HepG2 (cell line): ENCODE data around the gene TACC3. TPM values are rescaled to one million over a fixed set of nuclear protein-coding genes. Genes with fewer than 3 reads are reported as not detected.

Source experiments
- GMEB1 ChIP-seq: sonication (generic); formaldehyde crosslinking; IDR thresholded peaks from 2 replicates; pipeline ENCODE4 v1.5.1; 2020; ENCODE audit warnings: missing genetic modification reagents, mild to moderate bottlenecking, borderline replicate concordance
- MYC ChIP-seq: sonication (generic); formaldehyde crosslinking; IDR thresholded peaks from 2 replicates; pipeline ENCODE4 v1.9.0; 2021; ENCODE audit warnings: missing genetic modification reagents, borderline replicate concordance
- PHF5A ChIP-seq: IDR thresholded peaks from one replicate; pipeline ENCODE4 v1.6.1; 2018; ENCODE audit warnings: low read depth, missing genetic modification reagents; ENCODE audit not compliant: unreplicated experiment
- RORA ChIP-seq: sonication (generic); formaldehyde crosslinking; IDR thresholded peaks from 2 replicates; pipeline ENCODE4 v1.5.0; 2020; ENCODE audit warnings: mild to moderate bottlenecking, missing genetic modification reagents, moderate library complexity
- THRA ChIP-seq: sonication (generic); formaldehyde crosslinking; IDR thresholded peaks from 2 replicates; pipeline ENCODE4 v1.4.0; 2020; ENCODE audit warnings: missing genetic modification reagents, borderline replicate concordance
- TRIM24 ChIP-seq: sonication (generic); formaldehyde crosslinking; IDR thresholded peaks from 2 replicates; pipeline ENCODE4 v1.8.0; 2022; ENCODE audit warnings: mild to moderate bottlenecking, missing genetic modification reagents
- ZBTB7A ChIP-seq: sonication (generic); formaldehyde crosslinking; IDR thresholded peaks from 2 replicates; pipeline ENCODE4 v1.8.0; 2022; ENCODE audit warnings: mild to moderate bottlenecking, missing genetic modification reagents
- ZFP36L2 ChIP-seq: sonication (generic); formaldehyde crosslinking; IDR thresholded peaks from 2 replicates; pipeline ENCODE4 v1.4.0; 2020; ENCODE audit warnings: missing genetic modification reagents
- ZNF280B ChIP-seq: sonication (generic); formaldehyde crosslinking; IDR thresholded peaks from 2 replicates; pipeline ENCODE4 v1.5.0; 2020; ENCODE audit warnings: missing genetic modification reagents, mild to moderate bottlenecking, borderline replicate concordance
- ZNF382 ChIP-seq: sonication (generic); formaldehyde crosslinking; IDR thresholded peaks from 2 replicates; pipeline ENCODE4 v1.5.0; 2020; ENCODE audit warnings: missing genetic modification reagents, mild to moderate bottlenecking, borderline replicate concordance
- ZNF709 ChIP-seq: sonication (generic); formaldehyde crosslinking; IDR thresholded peaks from 2 replicates; pipeline ENCODE4 v1.5.0; 2020; ENCODE audit warnings: mild to moderate bottlenecking, missing genetic modification reagents
- polyA plus RNA-seq, 8 experiments: library from polyadenylated mRNA; depleted of rRNA in 3 of 8; stranded (reverse) in 7 of 8; unstranded in 1 of 8; fragments of >200 nt; fragmentation: Illumina TruSeq in 4 of 8; extraction: Trizol in 4 of 8; gene quantifications; 2 replicates each; pipeline versions ENCODE4 v1.2.1 to v1.2.3, GENCODE V29; 2011 to 2016; ENCODE audit warnings: low read depth in 4 of 8, missing spikeins in 1 of 8, mixed read lengths in 1 of 8; ENCODE audit not compliant: insufficient read depth in 1 of 8
- total RNA-seq, 5 experiments: library from RNA; depleted of rRNA; stranded (reverse); fragments of >200 nt; fragmentation: Illumina TruSeq; extraction: Trizol; gene quantifications; 2 replicates each; pipeline ENCODE4 v1.2.3, GENCODE V29; 2016; ENCODE audit warnings: low read depth in 1 of 5
- TF ChIP-seq, protein P1 (sequence below): sonication (generic); formaldehyde crosslinking; IDR thresholded peaks from 2 replicates; pipeline ENCODE4 v1.5.0; 2020; ENCODE audit warnings: missing genetic modification reagents, mild to moderate bottlenecking, borderline replicate concordance
- TF ChIP-seq, protein P2 (sequence below): sonication (generic); formaldehyde crosslinking; IDR thresholded peaks from 2 replicates; pipeline ENCODE4 v1.4.0; 2020; ENCODE audit warnings: missing genetic modification reagents

TACC3 gene
- total and polyA plus RNA-seq, 2 of the 13 experiments (the other 11 are each of a cell fraction or from before 2014, with no cell fraction given) = 20.3 to 21.2 TPM

DNA sequence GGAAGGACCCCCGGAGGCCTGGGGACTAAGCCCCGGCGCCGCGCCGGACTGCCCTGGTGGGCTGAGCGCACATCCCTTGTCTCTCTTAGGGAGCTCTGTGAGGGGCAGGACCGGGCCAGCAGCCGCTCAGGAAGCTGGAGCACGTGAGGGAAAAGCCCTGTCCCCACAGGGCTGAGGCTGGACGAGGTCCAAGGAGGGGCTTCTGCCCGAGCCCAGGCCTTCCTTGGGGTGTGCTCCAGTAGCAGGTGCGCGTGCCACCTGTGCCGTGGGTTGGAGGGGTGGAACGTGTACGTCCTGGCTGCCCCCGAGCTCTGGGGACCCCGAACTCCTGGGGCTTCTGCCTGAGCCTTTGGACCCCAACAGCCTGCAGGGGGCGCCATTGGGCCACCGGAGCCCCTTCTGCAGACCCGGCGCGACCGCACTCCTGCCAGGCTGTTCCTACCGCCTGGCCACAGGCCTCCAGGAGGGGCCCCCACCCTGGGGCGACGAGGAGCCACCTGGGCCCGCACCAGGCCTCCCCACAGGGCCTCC, 27.2 kb downstream of the TACC3 start (continued):
- TF ChIP-seq, protein P1, sequence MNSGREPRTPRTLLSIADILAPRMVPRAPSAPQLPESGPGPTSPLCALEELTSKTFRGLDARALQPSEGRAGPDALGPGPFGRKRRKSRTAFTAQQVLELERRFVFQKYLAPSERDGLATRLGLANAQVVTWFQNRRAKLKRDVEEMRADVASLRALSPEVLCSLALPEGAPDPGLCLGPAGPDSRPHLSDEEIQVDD = no peak
- TF ChIP-seq ZBTB7A (CRISPR knock-in tag) = peak; percentile 89; the same call in 1 of the 2 replicates
- no peak for TF ChIP-seq ZNF709
- TF ChIP-seq ZFP36L2 = no peak
- no peak for TF ChIP-seq RORA
- TF ChIP-seq, protein P2, sequence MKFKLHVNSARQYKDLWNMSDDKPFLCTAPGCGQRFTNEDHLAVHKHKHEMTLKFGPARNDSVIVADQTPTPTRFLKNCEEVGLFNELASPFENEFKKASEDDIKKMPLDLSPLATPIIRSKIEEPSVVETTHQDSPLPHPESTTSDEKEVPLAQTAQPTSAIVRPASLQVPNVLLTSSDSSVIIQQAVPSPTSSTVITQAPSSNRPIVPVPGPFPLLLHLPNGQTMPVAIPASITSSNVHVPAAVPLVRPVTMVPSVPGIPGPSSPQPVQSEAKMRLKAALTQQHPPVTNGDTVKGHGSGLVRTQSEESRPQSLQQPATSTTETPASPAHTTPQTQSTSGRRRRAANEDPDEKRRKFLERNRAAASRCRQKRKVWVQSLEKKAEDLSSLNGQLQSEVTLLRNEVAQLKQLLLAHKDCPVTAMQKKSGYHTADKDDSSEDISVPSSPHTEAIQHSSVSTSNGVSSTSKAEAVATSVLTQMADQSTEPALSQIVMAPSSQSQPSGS (CRISPR knock-in tag) = no peak
- no peak for TF ChIP-seq TRIM24 (CRISPR knock-in tag)
- TF ChIP-seq ZNF382 (CRISPR knock-in tag) = no peak
- no peak for TF ChIP-seq ZNF280B (CRISPR knock-in tag)
- TF ChIP-seq PHF5A (CRISPR knock-in tag) = no peak
- TF ChIP-seq GMEB1 (CRISPR knock-in tag) = 0 out of 2 replicates have a peak, but pooled peaks have one; percentile 15
- 0 out of 2 replicates have a peak, but pooled peaks have one; percentile 48 for TF ChIP-seq THRA (CRISPR knock-in tag)
- TF ChIP-seq MYC = peak; percentile 34; the same call in 1 of the 2 replicates
